GM10266 (cell line): ENCODE results near the gene AARSD1.
"Not testable (repeated sequence)": the region's sequence is repeated elsewhere in the genome, so short reads cannot be mapped to it uniquely, and the experiment has no call there.

Experiments
- DNase-seq: peaks from one replicate; pipeline ENCODE4 v3.0.0; 2012; ENCODE audit errors: extremely low spot score
- CTCF ChIP-seq: IDR thresholded peaks from 2 replicates; pipeline ENCODE4 v1.5.1; 2012; ENCODE audit warnings: mild to moderate bottlenecking, low read depth; ENCODE audit not compliant: control insufficient read depth, insufficient read depth; ENCODE audit errors: missing control alignments

AARSD1 gene

GRCh38 chr17:42944211-42944610 is 20.0 kb downstream of the AARSD1 start:
- TF ChIP-seq CTCF, result no peak
- DNase-seq, result no peak

GRCh38 chr17:42937712-42938596 is 26.3 kb downstream of the AARSD1 start:
- peak; percentile 54 for TF ChIP-seq CTCF
- DNase-seq, result peak; percentile 48

DNA sequence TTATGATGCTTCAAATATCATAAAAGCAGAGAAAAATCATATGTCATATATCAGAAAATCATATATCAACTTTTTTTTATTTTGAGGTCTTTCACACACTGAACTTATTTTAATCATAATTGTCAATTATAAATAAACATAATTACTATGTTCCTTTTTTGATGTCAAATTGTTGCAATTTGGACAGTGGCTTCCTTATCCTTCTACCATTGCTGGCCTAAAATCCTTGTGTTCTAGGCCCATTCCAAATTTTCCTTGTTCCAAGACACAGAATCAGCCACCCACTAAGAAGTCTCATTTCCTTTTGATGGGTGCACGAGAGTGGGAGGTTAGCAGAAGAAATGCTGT is 34.8 kb downstream of the AARSD1 start:
- TF ChIP-seq CTCF, result peak; percentile 5
- no peak for DNase-seq

- peak; percentile 69 for DNase-seq
- TF ChIP-seq CTCF, result peak; percentile 67
These were observed 35.3 kb downstream of the AARSD1 start for GRCh38 chr17:42928714-42929496.

- TF ChIP-seq CTCF, result no peak
- DNase-seq, result no peak
These were observed 39.4 kb downstream of the AARSD1 start for GRCh38 chr17:42924891-42925290.

GRCh38 chr17:42923472-42923871 is 40.8 kb downstream of the AARSD1 start:
- not testable (repeated sequence) for DNase-seq

GRCh38 chr17:42922294-42922693 is 42.0 kb downstream of the AARSD1 start:
- TF ChIP-seq CTCF, result no peak
- DNase-seq, result no peak

DNA sequence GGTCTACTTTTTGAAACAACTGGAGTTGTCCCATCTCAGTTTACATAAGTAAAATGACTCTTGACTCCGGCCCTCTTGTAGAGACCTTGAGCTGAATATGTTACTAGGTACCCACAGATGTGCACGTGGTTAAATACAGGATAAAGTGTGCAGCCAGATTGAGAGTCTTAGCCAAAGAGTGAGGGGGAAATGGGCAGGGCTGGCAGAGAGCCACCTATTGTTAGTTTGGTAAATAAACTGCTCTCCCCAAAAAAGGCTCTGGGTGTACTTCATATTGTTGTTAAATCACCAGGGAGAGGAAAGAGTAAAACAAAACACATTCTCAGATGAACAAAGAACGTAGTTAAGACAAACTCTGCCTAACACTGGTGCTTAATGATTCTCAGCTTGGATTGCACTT is 43.3 kb downstream of the AARSD1 start:
- no peak for TF ChIP-seq CTCF
- no peak for DNase-seq
